Neural progenitor cell (in vitro differentiated cells): ENCODE data around the gene TMEM191B.
"Not testable (repeated sequence)": the region's sequence is repeated elsewhere in the genome, so short reads cannot be mapped to it uniquely, and the experiment has no call there.

Experiments used
- CTCF ChIP-seq: fragments of 200-600 bp; sonication (generic); IDR thresholded peaks from 2 replicates; pipeline ENCODE4 v1.5.1; 2017; ENCODE audit warnings: antibody characterized with exemption, mild to moderate bottlenecking
- EZH2 ChIP-seq: fragments of 200-600 bp; sonication (generic); IDR thresholded peaks from 2 replicates; pipeline ENCODE4 v1.6.1; 2017; ENCODE audit warnings: antibody characterized with exemption, mild to moderate bottlenecking, moderate library complexity

DNA sequence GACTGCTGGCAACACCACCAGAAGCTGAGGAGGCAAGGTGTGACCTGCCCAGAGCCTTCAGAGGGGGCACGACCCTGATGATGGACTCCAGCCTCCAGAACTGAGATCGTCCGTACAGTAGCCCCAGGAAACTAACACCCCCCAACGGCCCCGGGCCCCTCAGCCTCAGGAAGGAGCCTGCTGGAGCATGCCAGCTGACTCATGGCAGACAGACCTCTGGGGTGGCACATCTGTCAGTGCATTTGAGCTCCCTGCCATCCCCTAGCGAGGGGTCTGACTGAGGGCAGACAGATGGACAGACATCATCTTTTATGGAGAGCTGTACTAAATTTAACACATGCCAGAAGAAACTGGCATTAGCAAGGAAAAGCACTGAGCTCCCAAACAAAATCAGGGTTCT lies 12.4 kb downstream of the TMEM191B start:
- TF ChIP-seq EZH2, CTCF: not testable (repeated sequence)
